Smooth muscle cell (in vitro differentiated cells): ENCODE data around the gene FNBP1. TPM values are rescaled to one million over a fixed set of nuclear protein-coding genes. Genes with fewer than 3 reads are reported as not detected.
A peak's percentile ranks its signal among the peaks of the same experiment; 100 is the strongest.

Source experiments
- DNase-seq: peaks from one replicate; lab custom pipeline; 2025; ENCODE audit not compliant: unreplicated experiment; lab: John Stamatoyannopoulos, UW
- H2AFZ ChIP-seq: fragments of 200-600 bp; sonication (generic); 2 replicates; pipeline ENCODE4 v1.6.0; 2016; ENCODE audit warnings: antibody characterized with exemption, low read depth, mild to moderate bottlenecking
- H3F3A ChIP-seq: fragments of 200-600 bp; sonication (generic); 2 replicates; pipeline ENCODE4 v1.6.0; 2017; ENCODE audit warnings: antibody characterized with exemption, low read depth
- H3K27ac ChIP-seq: fragments of 200-600 bp; sonication (generic); 2 replicates; pipeline ENCODE4 v1.5.1; 2016; ENCODE audit warnings: low read depth, mild to moderate bottlenecking
- H3K27me3 ChIP-seq: fragments of 200-600 bp; sonication (generic); 2 replicates; pipeline ENCODE4 v1.6.1; 2016; ENCODE audit warnings: low read depth, mild to moderate bottlenecking
- H3K36me3 ChIP-seq: fragments of 200-600 bp; sonication (generic); 2 replicates; pipeline ENCODE4 v1.5.1; 2016; ENCODE audit warnings: low read depth
- H3K4me1 ChIP-seq: fragments of 200-600 bp; sonication (generic); 2 replicates; pipeline ENCODE4 v1.5.1; 2016; ENCODE audit warnings: low read depth
- H3K4me2 ChIP-seq: fragments of 200-600 bp; sonication (generic); 2 replicates; pipeline ENCODE4 v1.6.0; 2016; ENCODE audit warnings: mild to moderate bottlenecking
- H3K4me3 ChIP-seq: fragments of 200-600 bp; sonication (generic); 2 replicates; pipeline ENCODE4 v1.5.1; 2016; ENCODE audit warnings: mild to moderate bottlenecking
- H3K79me2 ChIP-seq: fragments of 200-600 bp; sonication (generic); 2 replicates; pipeline ENCODE4 v1.6.0; 2016; ENCODE audit warnings: low read depth, mild to moderate bottlenecking
- H3K9ac ChIP-seq: fragments of 200-600 bp; sonication (generic); 2 replicates; pipeline ENCODE4 v1.6.0; 2016; ENCODE audit warnings: low read depth
- H3K9me3 ChIP-seq: fragments of 200-600 bp; sonication (generic); replicated peaks from 2 replicates; pipeline ENCODE4 v1.5.1; 2016; ENCODE audit warnings: low read depth
- H4K20me1 ChIP-seq: fragments of 200-600 bp; sonication (generic); 2 replicates; pipeline ENCODE4 v1.6.0; 2016; ENCODE audit warnings: low read depth
- WGBS: methylation state at CpG from one replicate; pipeline ENCODE4 v1.1.7; 2016; ENCODE audit warnings: low lambda C conversion rate; 5-methylcytosine and 5-hydroxymethylcytosine counted together
- polyA plus RNA-seq: library from polyadenylated mRNA; unstranded; fragments of >200 nt; fragmentation: Nextera tagmentation; extraction: Ambion mirVana; gene quantifications from 2 replicates; pipeline ENCODE4 v1.2.1, GENCODE V29; 2016
- total RNA-seq: library from RNA; depleted of rRNA; stranded (reverse); fragments of >200 nt; gene quantifications from 2 replicates; pipeline ENCODE4 v1.2.3, GENCODE V29; 2014
- TF ChIP-seq, protein P1 (sequence below): fragments of 200-600 bp; sonication (generic); IDR thresholded peaks from 2 replicates; pipeline ENCODE4 v1.5.1; 2017; ENCODE audit warnings: borderline replicate concordance, mild to moderate bottlenecking, antibody characterized with exemption; ENCODE audit not compliant: insufficient read depth, poor library complexity, severe bottlenecking

The FNBP1 gene
- total and polyA plus RNA-seq, 2 experiments from 2014 or later: 17.1 to 17.2 TPM

DNA sequence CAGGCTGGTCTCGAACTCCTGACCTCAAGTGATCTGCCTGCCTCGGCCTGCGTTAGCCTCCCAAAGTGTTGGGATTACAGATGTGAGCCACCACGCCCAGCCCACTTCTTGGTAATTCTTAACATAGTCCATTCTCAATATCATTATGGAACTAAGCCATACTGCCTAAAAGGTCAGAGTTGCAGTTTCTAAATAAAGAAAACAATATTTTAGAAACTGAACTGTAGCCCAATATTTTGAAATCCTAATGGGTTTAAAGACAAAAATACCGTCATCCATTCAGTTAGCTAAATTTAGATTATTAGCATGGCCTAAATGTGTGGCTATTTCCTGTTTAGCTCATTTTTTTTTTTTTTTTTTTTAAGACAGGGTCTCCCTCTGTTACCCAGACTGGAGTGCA lies 108.2 kb downstream of the FNBP1 start:
- no peaks in the 10 kb centered on the region for H3K9me3 ChIP-seq
- H3F3A ChIP-seq: peaks cover 16% of the 10 kb centered on the region
- peak overlapping the region; percentile 72 for H3K27ac ChIP-seq
- H3K9ac ChIP-seq: no peak overlapping the region
- no peak overlapping the region for H2AFZ ChIP-seq
- H3K4me1 ChIP-seq: peaks cover 25% of the 10 kb centered on the region
- H3K4me2 ChIP-seq: no peak overlapping the region
- no peak for DNase-seq
- 79% methylated on average over 5 of the region's 5 CpGs for WGBS
- no peaks in the 10 kb centered on the region for H3K27me3 ChIP-seq
- no peak overlapping the region for H3K4me3 ChIP-seq
- H3K36me3 ChIP-seq: no peaks in the 10 kb centered on the region
- H3K79me2 ChIP-seq: peaks cover 3% of the 10 kb centered on the region
- H4K20me1 ChIP-seq: no peaks in the 10 kb centered on the region
- TF ChIP-seq, protein P1, sequence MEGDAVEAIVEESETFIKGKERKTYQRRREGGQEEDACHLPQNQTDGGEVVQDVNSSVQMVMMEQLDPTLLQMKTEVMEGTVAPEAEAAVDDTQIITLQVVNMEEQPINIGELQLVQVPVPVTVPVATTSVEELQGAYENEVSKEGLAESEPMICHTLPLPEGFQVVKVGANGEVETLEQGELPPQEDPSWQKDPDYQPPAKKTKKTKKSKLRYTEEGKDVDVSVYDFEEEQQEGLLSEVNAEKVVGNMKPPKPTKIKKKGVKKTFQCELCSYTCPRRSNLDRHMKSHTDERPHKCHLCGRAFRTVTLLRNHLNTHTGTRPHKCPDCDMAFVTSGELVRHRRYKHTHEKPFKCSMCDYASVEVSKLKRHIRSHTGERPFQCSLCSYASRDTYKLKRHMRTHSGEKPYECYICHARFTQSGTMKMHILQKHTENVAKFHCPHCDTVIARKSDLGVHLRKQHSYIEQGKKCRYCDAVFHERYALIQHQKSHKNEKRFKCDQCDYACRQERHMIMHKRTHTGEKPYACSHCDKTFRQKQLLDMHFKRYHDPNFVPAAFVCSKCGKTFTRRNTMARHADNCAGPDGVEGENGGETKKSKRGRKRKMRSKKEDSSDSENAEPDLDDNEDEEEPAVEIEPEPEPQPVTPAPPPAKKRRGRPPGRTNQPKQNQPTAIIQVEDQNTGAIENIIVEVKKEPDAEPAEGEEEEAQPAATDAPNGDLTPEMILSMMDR: no peak

DNA sequence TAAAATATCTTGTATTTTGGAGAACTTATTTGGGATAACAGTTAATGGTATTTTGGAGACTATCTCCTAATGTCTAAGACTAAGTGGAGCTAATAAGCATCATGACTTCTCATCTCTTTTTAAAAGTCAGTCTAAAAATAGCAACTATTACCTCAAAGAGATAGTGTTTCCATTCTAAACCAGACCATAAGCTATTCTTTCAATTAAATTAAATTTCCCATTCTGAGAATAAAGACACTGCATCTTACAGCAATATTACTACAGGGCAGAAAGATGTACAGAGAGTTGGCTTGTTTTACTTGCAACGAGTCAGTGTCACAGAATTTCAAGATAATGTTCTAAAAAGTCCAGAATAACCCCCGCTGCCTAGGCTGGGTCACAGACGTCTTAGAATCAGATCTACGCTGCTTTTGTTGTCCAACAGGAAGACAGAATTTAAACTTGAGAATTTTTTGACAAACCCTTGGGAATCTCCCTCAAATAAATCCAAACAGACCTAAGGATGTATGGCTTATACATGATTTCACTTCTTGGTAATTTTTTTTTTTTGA lies 108.9 kb downstream of the FNBP1 start:
- no peaks in the 10 kb centered on the region for H3K79me2 ChIP-seq
- peak overlapping the region; percentile 34 for H3K4me2 ChIP-seq
- WGBS: 52% methylated on average over 4 of the region's 4 CpGs
- H3K9ac ChIP-seq: no peak overlapping the region
- no peaks in the 10 kb centered on the region for H3K9me3 ChIP-seq
- no peaks in the 10 kb centered on the region for H4K20me1 ChIP-seq
- H3K36me3 ChIP-seq: no peaks in the 10 kb centered on the region
- H2AFZ ChIP-seq: no peak overlapping the region
- no peak overlapping the region for H3K4me3 ChIP-seq
- H3F3A ChIP-seq: peaks cover 10% of the 10 kb centered on the region
- H3K27me3 ChIP-seq: no peaks in the 10 kb centered on the region
- DNase-seq: no peak
- TF ChIP-seq, protein P1: no peak
- peaks cover 25% of the 10 kb centered on the region for H3K4me1 ChIP-seq
- H3K27ac ChIP-seq: peak overlapping the region; percentile 72

GRCh38 chr9:129933185-129934040 lies 109.6 kb downstream of the FNBP1 start:
- DNase-seq: no peak
- H3K4me2 ChIP-seq: peak overlapping the region; percentile 34
- no peaks in the 10 kb centered on the region for H4K20me1 ChIP-seq
- no peaks in the 10 kb centered on the region for H3K9me3 ChIP-seq
- no peak overlapping the region for H2AFZ ChIP-seq
- TF ChIP-seq, protein P1: no peak
- peaks cover 10% of the 10 kb centered on the region for H3F3A ChIP-seq
- WGBS: 64% methylated on average over 8 of the region's 8 CpGs
- H3K27me3 ChIP-seq: no peaks in the 10 kb centered on the region
- no peaks in the 10 kb centered on the region for H3K36me3 ChIP-seq
- H3K4me3 ChIP-seq: no peak overlapping the region
- H3K4me1 ChIP-seq: peaks cover 25% of the 10 kb centered on the region
- H3K27ac ChIP-seq: peak overlapping the region; percentile 72
- H3K79me2 ChIP-seq: no peaks in the 10 kb centered on the region
- H3K9ac ChIP-seq: peak overlapping the region; percentile 5
